Vagina (tissue), 2 donors: ENCODE measurements around the gene C14orf119. TPM values are rescaled to one million over a fixed set of nuclear protein-coding genes. Genes with fewer than 3 reads are reported as not detected.

Experiments
- DNase-seq, 2 donors: peaks; one replicate each; pipeline ENCODE4 v3.0.0-alpha.2; 2017; ENCODE audit errors: extremely low spot score in 2 of 2
- H3K27ac ChIP-seq: fragments of 200-600 bp; sonication (generic); one replicate; pipeline ENCODE4 v1.5.1; 2019
- H3K27me3 ChIP-seq: fragments of 200-600 bp; sonication (generic); one replicate; pipeline ENCODE4 v1.5.1; 2019
- H3K36me3 ChIP-seq, 2 donors: fragments of 200-600 bp; sonication (generic); one replicate each; pipeline ENCODE4 v1.5.1; 2017 to 2019
- H3K4me1 ChIP-seq: fragments of 200-600 bp; sonication (generic); one replicate; pipeline ENCODE4 v1.5.1; 2019
- H3K4me3 ChIP-seq, 2 donors: fragments of 200-600 bp; sonication (generic); 1 replicate in 1 of 2; 2 replicates in 1 of 2; pipeline ENCODE4 v1.5.1; 2016 to 2019
- H3K9me3 ChIP-seq: fragments of 200-600 bp; sonication (generic); one replicate; pipeline ENCODE4 v1.5.1; 2019
- POLR2A ChIP-seq, 2 donors: fragments of 450-650 bp; IDR thresholded peaks; one replicate each; pipeline ENCODE4 v1.6.1; 2017; ENCODE audit warnings: antibody characterized with exemption in 2 of 2, mild to moderate bottlenecking in 2 of 2, moderate library complexity in 2 of 2
- POLR2AphosphoS5 ChIP-seq, 2 donors: sonication (generic); formaldehyde crosslinking; IDR thresholded peaks; one replicate each; pipeline ENCODE4 v1.9.0; 2017; ENCODE audit warnings: antibody characterized with exemption in 2 of 2, mild to moderate bottlenecking in 2 of 2, low read depth in 1 of 2; ENCODE audit not compliant: insufficient read depth in 1 of 2
- intact Hi-C: fragments of 100-400 bp; cut with DNase I; formaldehyde crosslinking; loops from one replicate; pipeline ENCODE4 v1.15.1; 2023
- total RNA-seq: library from RNA; depleted of rRNA; stranded (reverse); fragments of >200 nt; gene quantifications from one replicate; pipeline ENCODE4 v1.2.3, GENCODE V29; 2016
- TF ChIP-seq, protein P1 (sequence below), 3 experiments: fragments of 450-650 bp in 2 of 3; fragments of 200-600 bp in 1 of 3; sonication (generic) in 1 of 3; IDR thresholded peaks; one replicate each; pipeline ENCODE4 v1.5.1; 2017 to 2019; ENCODE audit warnings: antibody characterized with exemption in 3 of 3, mild to moderate bottlenecking in 2 of 3, moderate library complexity in 2 of 3

Gene C14orf119
- total RNA-seq, 1 donor from 2014 or later: 13.8 TPM

DNA sequence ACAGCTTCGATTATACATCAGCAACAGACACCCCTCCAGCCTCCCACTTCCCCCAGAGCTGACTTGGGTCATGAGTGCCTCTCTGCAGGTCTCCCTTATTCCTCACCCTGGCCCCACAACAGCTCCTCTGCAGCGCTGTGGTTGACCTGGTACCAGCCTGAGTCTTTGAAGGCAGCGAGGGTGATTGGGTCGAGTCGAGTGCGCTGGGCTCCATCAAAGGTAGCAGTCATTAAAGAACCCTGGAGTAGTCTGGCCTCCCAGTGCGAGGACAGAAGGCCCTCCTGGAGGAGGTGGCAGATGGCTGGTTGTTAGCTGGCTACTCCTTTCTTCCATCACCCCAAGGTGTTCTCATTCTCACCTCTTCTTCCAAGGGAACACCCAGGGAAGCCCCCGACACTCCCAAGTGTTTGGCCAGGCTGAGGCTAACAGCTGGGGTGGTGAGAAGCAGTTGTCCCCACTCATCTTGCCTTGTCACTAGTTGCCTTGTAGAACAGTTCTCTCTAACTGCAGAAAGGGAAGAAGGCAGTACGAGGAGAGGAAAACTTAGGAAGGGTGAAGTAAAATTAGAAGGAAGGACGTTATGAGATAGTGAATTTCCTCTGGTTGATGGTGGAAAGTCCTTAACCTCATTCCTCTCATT, 6.8 kb downstream of the C14orf119 start:
- Histone ChIP-seq H3K27me3 (no peaks in the 10 kb centered on the region), H3K4me3 (no peak overlapping the region), H3K36me3 (peaks cover 0 to 5% of the 10 kb centered on the region in 2 donors), H3K4me1 (peaks cover 7% of the 10 kb centered on the region), H3K9me3 (no peaks in the 10 kb centered on the region), H3K27ac (no peak overlapping the region)
- TF ChIP-seq, protein P1, sequence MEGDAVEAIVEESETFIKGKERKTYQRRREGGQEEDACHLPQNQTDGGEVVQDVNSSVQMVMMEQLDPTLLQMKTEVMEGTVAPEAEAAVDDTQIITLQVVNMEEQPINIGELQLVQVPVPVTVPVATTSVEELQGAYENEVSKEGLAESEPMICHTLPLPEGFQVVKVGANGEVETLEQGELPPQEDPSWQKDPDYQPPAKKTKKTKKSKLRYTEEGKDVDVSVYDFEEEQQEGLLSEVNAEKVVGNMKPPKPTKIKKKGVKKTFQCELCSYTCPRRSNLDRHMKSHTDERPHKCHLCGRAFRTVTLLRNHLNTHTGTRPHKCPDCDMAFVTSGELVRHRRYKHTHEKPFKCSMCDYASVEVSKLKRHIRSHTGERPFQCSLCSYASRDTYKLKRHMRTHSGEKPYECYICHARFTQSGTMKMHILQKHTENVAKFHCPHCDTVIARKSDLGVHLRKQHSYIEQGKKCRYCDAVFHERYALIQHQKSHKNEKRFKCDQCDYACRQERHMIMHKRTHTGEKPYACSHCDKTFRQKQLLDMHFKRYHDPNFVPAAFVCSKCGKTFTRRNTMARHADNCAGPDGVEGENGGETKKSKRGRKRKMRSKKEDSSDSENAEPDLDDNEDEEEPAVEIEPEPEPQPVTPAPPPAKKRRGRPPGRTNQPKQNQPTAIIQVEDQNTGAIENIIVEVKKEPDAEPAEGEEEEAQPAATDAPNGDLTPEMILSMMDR (IDR thresholded peaks at IDR 0.05): no peak
- TF ChIP-seq POLR2A (IDR thresholded peaks at IDR 0.05) (no peak), POLR2AphosphoS5 (IDR thresholded peaks at IDR 0.05; ENCODE audit: insufficient read depth in 1 of 2, low read depth in 1 of 2) (no peak)
- peak in 1 of 2 donors; percentile 52 for DNase-seq
- intact Hi-C loops: no loop called here

DNA sequence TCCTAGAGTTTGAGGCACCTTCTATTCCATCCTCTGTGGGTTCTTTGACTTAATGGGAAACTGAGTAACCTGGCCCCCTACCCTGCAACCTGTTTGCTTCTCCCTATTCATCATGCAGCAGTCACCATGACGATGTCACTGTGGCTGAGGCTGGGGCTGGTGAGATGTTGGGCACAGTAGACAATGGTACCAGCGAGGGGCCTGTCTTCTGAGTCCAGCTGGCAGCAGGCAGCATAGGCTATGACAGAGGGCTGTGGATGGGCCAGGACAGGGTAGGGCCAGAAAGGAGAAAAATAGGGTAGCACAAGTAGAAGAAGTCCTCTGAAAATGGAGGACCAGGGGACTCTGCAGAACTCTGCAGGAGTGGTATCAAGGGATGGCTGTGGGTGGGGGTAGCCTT, 7.5 kb downstream of the C14orf119 start:
- H3K4me3 ChIP-seq: no peak overlapping the region
- TF ChIP-seq, protein P1 (IDR thresholded peaks at IDR 0.05): no peak
- no peak for TF ChIP-seq POLR2AphosphoS5 (IDR thresholded peaks at IDR 0.05; ENCODE audit: insufficient read depth in 1 of 2, low read depth in 1 of 2)
- no peak for TF ChIP-seq POLR2A (IDR thresholded peaks at IDR 0.05)
- H3K27ac ChIP-seq: no peak overlapping the region
- intact Hi-C loops: no loop called here
- DNase-seq: peak in 1 of 2 donors; percentile 61
- H3K36me3 ChIP-seq: peaks cover 0 to 5% of the 10 kb centered on the region in 2 donors
- peaks cover under 1% of the 10 kb centered on the region for H3K4me1 ChIP-seq
- no peaks in the 10 kb centered on the region for H3K27me3 ChIP-seq
- H3K9me3 ChIP-seq: no peaks in the 10 kb centered on the region

DNA sequence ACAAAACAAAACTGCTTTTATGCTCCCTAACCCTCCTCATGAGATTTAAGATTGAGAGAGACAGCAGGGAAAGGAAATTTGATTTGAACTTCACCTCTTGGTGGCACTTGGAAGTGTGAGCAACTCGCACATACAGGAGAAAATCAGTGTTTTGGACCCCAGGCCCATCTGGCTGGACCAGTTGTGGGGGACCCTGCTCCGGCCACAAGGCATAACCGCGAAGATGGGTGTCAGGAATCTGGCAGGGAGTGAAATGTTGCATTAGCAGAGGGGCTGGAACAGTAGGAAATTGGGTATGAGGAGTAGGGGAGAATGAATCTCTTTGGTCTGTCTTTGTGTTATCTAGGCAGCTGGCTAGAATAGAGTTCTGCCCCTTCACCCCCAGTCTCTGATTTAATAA, 8.3 kb downstream of the C14orf119 start:
- DNase-seq: peak in 1 of 2 donors; percentile 64
- TF ChIP-seq, protein P1 (IDR thresholded peaks at IDR 0.05): no peak
- TF ChIP-seq POLR2A (IDR thresholded peaks at IDR 0.05): no peak
- no peak for TF ChIP-seq POLR2AphosphoS5 (IDR thresholded peaks at IDR 0.05; ENCODE audit: insufficient read depth in 1 of 2, low read depth in 1 of 2)

DNA sequence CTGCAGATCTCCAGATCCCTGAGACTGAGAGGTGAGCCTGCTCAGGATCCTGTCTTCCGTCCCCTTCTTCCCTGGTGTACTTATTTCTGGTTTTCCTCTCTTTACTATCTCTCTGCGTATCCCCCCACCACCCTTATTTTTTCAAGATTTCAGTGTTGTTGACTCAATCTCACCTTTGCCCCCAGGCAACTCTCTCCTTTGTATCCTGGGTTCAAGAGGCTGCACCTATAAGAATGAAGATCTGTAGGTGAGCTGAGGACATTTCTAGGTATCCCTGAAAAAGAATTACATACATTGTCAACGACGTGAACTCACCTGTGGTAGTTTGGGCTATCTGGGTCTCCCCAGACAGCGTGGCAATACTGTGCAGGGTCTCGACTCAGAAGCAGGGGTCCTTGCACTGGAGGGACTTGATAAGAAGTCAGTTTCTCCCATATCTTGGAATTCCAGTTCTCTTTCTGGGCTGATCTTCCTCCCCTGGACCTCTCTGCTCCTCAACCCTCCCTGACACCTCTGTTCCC, 8.8 kb downstream of the C14orf119 start:
- H3K36me3 ChIP-seq: no peaks in the 10 kb centered on the region
- H3K4me3 ChIP-seq: no peak overlapping the region
- intact Hi-C loops: no loop called here
- DNase-seq: peak in 1 of 2 donors; percentile 25
- TF ChIP-seq POLR2AphosphoS5 (IDR thresholded peaks at IDR 0.05; ENCODE audit: insufficient read depth in 1 of 2, low read depth in 1 of 2): no peak
- TF ChIP-seq, protein P1 (IDR thresholded peaks at IDR 0.05): no peak
- TF ChIP-seq POLR2A (IDR thresholded peaks at IDR 0.05): no peak
- no peaks in the 10 kb centered on the region for H3K27me3 ChIP-seq
- no peaks in the 10 kb centered on the region for H3K4me1 ChIP-seq
- no peak overlapping the region for H3K27ac ChIP-seq
- no peaks in the 10 kb centered on the region for H3K9me3 ChIP-seq

More for the DNA sequence above, 8.3 kb downstream of the C14orf119 start:
- Histone ChIP-seq H3K27ac (no peak overlapping the region), H3K9me3 (no peaks in the 10 kb centered on the region), H3K36me3 (no peaks in the 10 kb centered on the region), H3K27me3 (no peaks in the 10 kb centered on the region), H3K4me3 (no peak overlapping the region), H3K4me1 (no peaks in the 10 kb centered on the region)
- intact Hi-C loops: no loop called here
